ENCODE results near the gene GRIA3.
"Not testable (repeated sequence)": the region's sequence is repeated elsewhere in the genome, so short reads cannot be mapped to it uniquely, and the experiment has no call there.

- TF ChIP-seq CTCF, POLR2A (IDR thresholded peaks at IDR 0.05): not testable (repeated sequence)
Observed at GRCh38 chrX:123439926-123440325, 255.8 kb downstream of the GRIA3 start.

Data from uterus (tissue), 2 donors.